ENCODE measurements around the gene TMOD4.

DNA sequence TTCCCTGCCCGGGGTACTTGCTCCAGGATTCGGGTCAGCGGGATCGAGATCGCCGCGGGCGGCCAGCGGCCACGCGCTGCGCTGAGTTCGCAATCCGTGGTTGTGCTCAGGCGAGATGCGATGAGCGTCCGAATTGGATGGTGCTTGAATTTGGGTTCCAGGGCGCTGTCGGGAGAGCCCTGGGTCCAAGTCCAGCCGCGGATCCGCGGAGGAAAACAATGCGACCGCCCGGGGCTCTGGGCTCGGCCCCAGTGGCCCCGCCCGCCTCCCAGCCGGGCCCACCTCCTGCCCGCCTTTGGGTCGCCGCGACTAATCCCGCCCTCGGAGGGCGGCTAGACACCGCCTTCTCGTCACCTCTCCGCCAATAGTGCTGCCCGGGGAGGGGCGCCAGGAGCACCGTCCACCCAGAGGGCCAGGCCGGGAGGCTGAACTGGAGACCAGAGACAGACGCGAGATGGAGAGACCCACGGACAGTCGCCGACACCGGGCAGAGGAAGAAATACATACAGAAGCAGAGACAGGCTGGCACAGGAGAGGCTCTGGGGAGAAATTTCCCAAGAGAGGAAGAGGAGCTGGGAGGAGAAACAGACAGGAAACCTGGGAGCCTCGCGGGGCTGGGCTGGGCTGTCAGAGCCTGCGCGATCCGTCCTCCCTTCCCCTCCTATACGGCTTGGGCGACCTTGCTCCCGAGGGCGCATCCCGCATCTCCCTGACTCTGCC is 29.2 kb downstream of the TMOD4 start, which contains the start of gene SEMA6C:
- TF ChIP-seq EZH2 (IDR thresholded peaks at IDR 0.05; ENCODE audit: borderline replicate concordance, low read depth, low read length) (no peak), ZNF384 (IDR thresholded peaks at IDR 0.05; ENCODE audit: low read depth, low read length) (no peak)
